ENCODE data around the gene HIVEP3.

The HIVEP3 gene

GRCh38 chr1:41504114-41505035 lies 414.3 kb downstream of the HIVEP3 start:
- H3K27me3 ChIP-seq (ENCODE audit: control insufficient read depth, insufficient read depth, low read length): no peaks in the 10 kb centered on the region
- no peak overlapping the region for H3K9ac ChIP-seq (ENCODE audit: low read depth, low read length)
- peaks cover 9% of the 10 kb centered on the region for H3K4me1 ChIP-seq (ENCODE audit: control insufficient read depth, insufficient read depth, low read length)
- no peaks in the 10 kb centered on the region for H3K36me3 ChIP-seq (ENCODE audit: control insufficient read depth, insufficient read depth, low read length)
- H3K27ac ChIP-seq (ENCODE audit: low read depth, low read length): no peak overlapping the region
- H3K4me3 ChIP-seq (ENCODE audit: low read depth, low read length): no peak overlapping the region
- H3K9me3 ChIP-seq (ENCODE audit: control insufficient read depth, insufficient read depth, low read length): no peaks in the 10 kb centered on the region

- no peaks in the 10 kb centered on the region for H3K36me3 ChIP-seq (ENCODE audit: control insufficient read depth, insufficient read depth, low read length)
- H3K27ac ChIP-seq (ENCODE audit: low read depth, low read length): no peak overlapping the region
- no peak overlapping the region for H3K9ac ChIP-seq (ENCODE audit: low read depth, low read length)
- H3K27me3 ChIP-seq (ENCODE audit: control insufficient read depth, insufficient read depth, low read length): no peaks in the 10 kb centered on the region
- H3K4me1 ChIP-seq (ENCODE audit: control insufficient read depth, insufficient read depth, low read length): peaks cover 9% of the 10 kb centered on the region
- H3K4me3 ChIP-seq (ENCODE audit: low read depth, low read length): no peak overlapping the region
- no peaks in the 10 kb centered on the region for H3K9me3 ChIP-seq (ENCODE audit: control insufficient read depth, insufficient read depth, low read length)
Measured at GRCh38 chr1:41503538-41504113, 415.1 kb downstream of the HIVEP3 start.

GRCh38 chr1:41502912-41503311 lies 415.8 kb downstream of the HIVEP3 start:
- Histone ChIP-seq H3K27ac (ENCODE audit: low read depth, low read length) (no peak overlapping the region), H3K9ac (ENCODE audit: low read depth, low read length) (no peak overlapping the region), H3K36me3 (ENCODE audit: control insufficient read depth, insufficient read depth, low read length) (no peaks in the 10 kb centered on the region), H3K27me3 (ENCODE audit: control insufficient read depth, insufficient read depth, low read length) (no peaks in the 10 kb centered on the region), H3K4me1 (ENCODE audit: control insufficient read depth, insufficient read depth, low read length) (peaks cover 9% of the 10 kb centered on the region), H3K4me3 (ENCODE audit: low read depth, low read length) (no peak overlapping the region), H3K9me3 (ENCODE audit: control insufficient read depth, insufficient read depth, low read length) (no peaks in the 10 kb centered on the region)

- Histone ChIP-seq H3K4me1 (ENCODE audit: control insufficient read depth, insufficient read depth, low read length) (peaks cover 16% of the 10 kb centered on the region), H3K36me3 (ENCODE audit: control insufficient read depth, insufficient read depth, low read length) (no peaks in the 10 kb centered on the region), H3K9me3 (ENCODE audit: control insufficient read depth, insufficient read depth, low read length) (no peaks in the 10 kb centered on the region)
Measured at GRCh38 chr1:41501581-41501980, 417.1 kb downstream of the HIVEP3 start.

GRCh38 chr1:41500781-41501518 lies 417.8 kb downstream of the HIVEP3 start:
- H3K4me3 ChIP-seq (ENCODE audit: low read depth, low read length): no peak overlapping the region
- no peak overlapping the region for H3K27ac ChIP-seq (ENCODE audit: low read depth, low read length)
- no peaks in the 10 kb centered on the region for H3K36me3 ChIP-seq (ENCODE audit: control insufficient read depth, insufficient read depth, low read length)
- peaks cover 19% of the 10 kb centered on the region for H3K4me1 ChIP-seq (ENCODE audit: control insufficient read depth, insufficient read depth, low read length)
- no peak overlapping the region for H3K9ac ChIP-seq (ENCODE audit: low read depth, low read length)
- H3K9me3 ChIP-seq (ENCODE audit: control insufficient read depth, insufficient read depth, low read length): no peaks in the 10 kb centered on the region
- peaks cover 7% of the 10 kb centered on the region; the same call in 1 of the 2 replicates for H3K27me3 ChIP-seq (ENCODE audit: control insufficient read depth, insufficient read depth, low read length)

More at GRCh38 chr1:41501581-41501980, 417.1 kb downstream of the HIVEP3 start:
- no peak overlapping the region for H3K27ac ChIP-seq (ENCODE audit: low read depth, low read length)
- H3K4me3 ChIP-seq (ENCODE audit: low read depth, low read length): no peak overlapping the region
- peaks cover 6% of the 10 kb centered on the region; the same call in 1 of the 2 replicates for H3K27me3 ChIP-seq (ENCODE audit: control insufficient read depth, insufficient read depth, low read length)
- no peak overlapping the region for H3K9ac ChIP-seq (ENCODE audit: low read depth, low read length)

- Histone ChIP-seq H3K4me3 (ENCODE audit: low read depth, low read length) (no peak overlapping the region), H3K4me1 (ENCODE audit: control insufficient read depth, insufficient read depth, low read length) (peaks cover 24% of the 10 kb centered on the region), H3K27ac (ENCODE audit: low read depth, low read length) (no peak overlapping the region), H3K27me3 (ENCODE audit: control insufficient read depth, insufficient read depth, low read length) (peaks cover 12% of the 10 kb centered on the region; the same call in 1 of the 2 replicates), H3K9me3 (ENCODE audit: control insufficient read depth, insufficient read depth, low read length) (no peaks in the 10 kb centered on the region), H3K36me3 (ENCODE audit: control insufficient read depth, insufficient read depth, low read length) (no peaks in the 10 kb centered on the region), H3K9ac (ENCODE audit: low read depth, low read length) (no peak overlapping the region)
Measured at GRCh38 chr1:41500378-41500777, 418.3 kb downstream of the HIVEP3 start.

GRCh38 chr1:41499591-41499990 lies 419.1 kb downstream of the HIVEP3 start:
- H3K36me3 ChIP-seq (ENCODE audit: control insufficient read depth, insufficient read depth, low read length): no peaks in the 10 kb centered on the region
- no peak overlapping the region for H3K4me3 ChIP-seq (ENCODE audit: low read depth, low read length)
- H3K27me3 ChIP-seq (ENCODE audit: control insufficient read depth, insufficient read depth, low read length): peaks cover 12% of the 10 kb centered on the region; the same call in 1 of the 2 replicates
- no peaks in the 10 kb centered on the region for H3K9me3 ChIP-seq (ENCODE audit: control insufficient read depth, insufficient read depth, low read length)
- no peak overlapping the region for H3K27ac ChIP-seq (ENCODE audit: low read depth, low read length)
- H3K9ac ChIP-seq (ENCODE audit: low read depth, low read length): no peak overlapping the region
- H3K4me1 ChIP-seq (ENCODE audit: control insufficient read depth, insufficient read depth, low read length): peaks cover 26% of the 10 kb centered on the region

GRCh38 chr1:41498804-41499203 lies 419.9 kb downstream of the HIVEP3 start:
- H3K36me3 ChIP-seq (ENCODE audit: control insufficient read depth, insufficient read depth, low read length): no peaks in the 10 kb centered on the region
- H3K27ac ChIP-seq (ENCODE audit: low read depth, low read length): no peak overlapping the region
- no peak overlapping the region for H3K4me3 ChIP-seq (ENCODE audit: low read depth, low read length)
- no peak overlapping the region for H3K9ac ChIP-seq (ENCODE audit: low read depth, low read length)
- H3K4me1 ChIP-seq (ENCODE audit: control insufficient read depth, insufficient read depth, low read length): peaks cover 20% of the 10 kb centered on the region
- peaks cover 12% of the 10 kb centered on the region; the same call in 1 of the 2 replicates for H3K27me3 ChIP-seq (ENCODE audit: control insufficient read depth, insufficient read depth, low read length)
- H3K9me3 ChIP-seq (ENCODE audit: control insufficient read depth, insufficient read depth, low read length): no peaks in the 10 kb centered on the region

GRCh38 chr1:41498391-41498790 lies 420.3 kb downstream of the HIVEP3 start:
- Histone ChIP-seq H3K4me1 (ENCODE audit: control insufficient read depth, insufficient read depth, low read length) (peaks cover 16% of the 10 kb centered on the region), H3K36me3 (ENCODE audit: control insufficient read depth, insufficient read depth, low read length) (no peaks in the 10 kb centered on the region), H3K27ac (ENCODE audit: low read depth, low read length) (no peak overlapping the region), H3K9me3 (ENCODE audit: control insufficient read depth, insufficient read depth, low read length) (no peaks in the 10 kb centered on the region), H3K4me3 (ENCODE audit: low read depth, low read length) (no peak overlapping the region), H3K27me3 (ENCODE audit: control insufficient read depth, insufficient read depth, low read length) (peaks cover 12% of the 10 kb centered on the region; the same call in 1 of the 2 replicates), H3K9ac (ENCODE audit: low read depth, low read length) (no peak overlapping the region)

GRCh38 chr1:41497461-41498030 lies 421.2 kb downstream of the HIVEP3 start:
- H3K9me3 ChIP-seq (ENCODE audit: control insufficient read depth, insufficient read depth, low read length): no peaks in the 10 kb centered on the region
- no peak overlapping the region for H3K27ac ChIP-seq (ENCODE audit: low read depth, low read length)
- H3K4me3 ChIP-seq (ENCODE audit: low read depth, low read length): no peak overlapping the region
- H3K27me3 ChIP-seq (ENCODE audit: control insufficient read depth, insufficient read depth, low read length): peaks cover 12% of the 10 kb centered on the region; the same call in 1 of the 2 replicates
- no peaks in the 10 kb centered on the region for H3K36me3 ChIP-seq (ENCODE audit: control insufficient read depth, insufficient read depth, low read length)
- no peak overlapping the region for H3K9ac ChIP-seq (ENCODE audit: low read depth, low read length)
- H3K4me1 ChIP-seq (ENCODE audit: control insufficient read depth, insufficient read depth, low read length): peaks cover 16% of the 10 kb centered on the region
